Retinal pigment epithelial cell (primary cell): ENCODE data around the gene TMEM121.

Source experiments
- DNase-seq: peaks from one replicate; pipeline ENCODE4 v3.0.0-alpha.2; 2010; ENCODE audit warnings: low read depth
- H3K4me3 ChIP-seq: 2 replicates; pipeline ENCODE4 v1.5.1; 2011; ENCODE audit warnings: mild to moderate bottlenecking, low read length, control low read depth, moderate library complexity
- TF ChIP-seq, protein P1 (sequence below): conservative IDR thresholded peaks from 2 replicates; pipeline ENCODE4 v1.5.1; 2011; ENCODE audit warnings: low read depth, low read length, control low read depth, inconsistent platforms

TMEM121 gene

DNA sequence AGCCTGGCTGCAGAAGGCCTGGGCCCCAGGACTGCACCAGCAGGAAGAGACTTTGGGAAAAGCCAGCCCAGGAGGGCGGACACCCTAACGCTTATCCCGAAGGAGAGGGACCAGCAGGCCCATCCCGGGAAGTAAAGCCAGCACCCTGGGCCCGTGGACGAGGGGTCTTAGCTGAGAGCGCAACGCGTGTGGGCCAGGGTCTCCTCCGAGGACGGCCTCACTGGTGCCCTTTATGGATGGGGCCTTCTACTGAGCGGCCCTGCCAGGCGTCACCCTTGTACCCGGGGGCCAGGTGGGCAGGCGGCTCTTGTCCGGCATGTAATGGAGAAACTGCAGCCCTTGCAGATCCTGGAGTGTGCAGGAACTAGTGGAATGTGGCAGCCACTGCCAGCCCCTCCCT is 21.3 kb upstream of the TMEM121 start:
- TF ChIP-seq, protein P1, sequence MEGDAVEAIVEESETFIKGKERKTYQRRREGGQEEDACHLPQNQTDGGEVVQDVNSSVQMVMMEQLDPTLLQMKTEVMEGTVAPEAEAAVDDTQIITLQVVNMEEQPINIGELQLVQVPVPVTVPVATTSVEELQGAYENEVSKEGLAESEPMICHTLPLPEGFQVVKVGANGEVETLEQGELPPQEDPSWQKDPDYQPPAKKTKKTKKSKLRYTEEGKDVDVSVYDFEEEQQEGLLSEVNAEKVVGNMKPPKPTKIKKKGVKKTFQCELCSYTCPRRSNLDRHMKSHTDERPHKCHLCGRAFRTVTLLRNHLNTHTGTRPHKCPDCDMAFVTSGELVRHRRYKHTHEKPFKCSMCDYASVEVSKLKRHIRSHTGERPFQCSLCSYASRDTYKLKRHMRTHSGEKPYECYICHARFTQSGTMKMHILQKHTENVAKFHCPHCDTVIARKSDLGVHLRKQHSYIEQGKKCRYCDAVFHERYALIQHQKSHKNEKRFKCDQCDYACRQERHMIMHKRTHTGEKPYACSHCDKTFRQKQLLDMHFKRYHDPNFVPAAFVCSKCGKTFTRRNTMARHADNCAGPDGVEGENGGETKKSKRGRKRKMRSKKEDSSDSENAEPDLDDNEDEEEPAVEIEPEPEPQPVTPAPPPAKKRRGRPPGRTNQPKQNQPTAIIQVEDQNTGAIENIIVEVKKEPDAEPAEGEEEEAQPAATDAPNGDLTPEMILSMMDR = no peak
- no peak for DNase-seq
- H3K4me3 ChIP-seq = no peak overlapping the region

- TF ChIP-seq, protein P1 = no peak
- no peak for DNase-seq
- H3K4me3 ChIP-seq = no peak overlapping the region
Measured at GRCh38 chr14:105507247-105507646, 19.1 kb upstream of the TMEM121 start.

DNA sequence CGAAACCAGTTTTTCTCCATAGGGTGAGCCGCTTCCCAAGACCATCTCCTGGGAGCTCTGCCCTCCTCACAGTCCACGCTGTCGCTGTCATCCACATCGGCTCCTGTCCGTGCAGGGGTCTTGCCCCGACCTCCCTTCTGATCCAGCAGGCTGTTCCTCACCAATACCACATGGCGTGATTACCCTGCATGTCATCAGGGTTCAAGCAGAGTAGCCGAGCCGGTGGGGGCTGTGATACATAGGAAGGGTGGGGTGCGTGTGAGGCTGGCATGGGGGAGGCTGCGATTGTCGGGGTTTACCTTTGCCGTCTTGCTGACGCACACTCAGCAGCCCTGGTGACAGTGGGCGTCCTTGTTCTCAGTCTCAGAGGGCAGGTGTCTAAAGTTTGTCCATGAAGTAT is 18.3 kb upstream of the TMEM121 start:
- H3K4me3 ChIP-seq = no peak overlapping the region
- TF ChIP-seq, protein P1 = no peak
- no peak for DNase-seq

DNA sequence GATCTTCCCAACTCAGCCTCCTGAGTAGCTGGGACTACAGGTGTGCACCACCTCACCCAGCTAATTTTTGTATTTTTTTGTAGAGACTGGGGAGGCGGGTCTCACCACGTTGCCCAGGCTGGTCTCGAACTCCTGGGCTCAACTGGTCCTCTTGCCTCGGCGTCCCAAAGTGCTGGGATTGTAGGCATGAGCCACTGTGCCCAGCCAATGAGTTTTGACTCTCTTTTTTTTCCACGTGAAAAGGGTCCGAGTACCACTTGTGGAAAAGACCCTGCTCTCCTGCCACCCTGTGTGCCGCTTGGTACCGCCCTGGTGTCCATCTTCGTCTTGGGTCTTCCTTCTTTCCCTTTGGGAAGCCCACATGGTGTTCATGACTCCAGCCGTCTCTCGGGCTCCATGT is 17.8 kb upstream of the TMEM121 start:
- TF ChIP-seq, protein P1 = no peak
- no peak for DNase-seq
- H3K4me3 ChIP-seq = no peak overlapping the region

GRCh38 chr14:105517096-105517495 is 9.3 kb upstream of the TMEM121 start:
- TF ChIP-seq, protein P1 = no peak
- no peak overlapping the region for H3K4me3 ChIP-seq
- no peak for DNase-seq

- H3K4me3 ChIP-seq = no peak overlapping the region
- no peak for DNase-seq
- TF ChIP-seq, protein P1 = no peak
Measured at GRCh38 chr14:105519946-105520698, 6.3 kb upstream of the TMEM121 start.

DNA sequence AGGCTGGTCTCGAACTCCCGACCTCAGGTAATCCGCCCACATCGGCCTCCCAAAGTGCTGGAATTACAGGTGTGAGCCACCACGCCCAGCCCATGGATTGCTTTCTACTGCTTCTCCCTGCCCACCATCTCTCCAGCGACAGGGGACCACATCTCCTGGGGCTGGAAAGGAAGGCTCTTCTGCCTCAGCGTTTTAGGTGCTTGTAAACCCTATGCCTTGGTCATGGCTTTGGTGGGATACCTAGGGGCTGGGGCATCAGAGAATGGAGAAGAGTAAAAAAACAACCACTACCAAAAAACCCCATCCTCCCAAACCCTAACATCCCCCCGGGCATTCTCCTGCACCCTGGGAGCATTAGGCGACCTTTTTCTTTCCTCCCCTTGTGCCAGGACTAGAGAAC is 1.1 kb upstream of the TMEM121 start:
- DNase-seq = no peak
- H3K4me3 ChIP-seq = no peak overlapping the region
- TF ChIP-seq, protein P1 = no peak
